A549 treated with CpdA at 1 μM for 4 hours (cell line): ENCODE results near the gene SRRM4. TPM values are rescaled to one million over a fixed set of nuclear protein-coding genes. Genes with fewer than 3 reads are reported as not detected.

Experiments
- total RNA-seq: library from RNA; stranded (reverse); fragments of 200-300 nt; extraction: Qiagen RNA extraction; gene quantifications from 5 replicates; pipeline ENCODE4 v1.2.3, GENCODE V29; 2022; ENCODE audit warnings: low read depth

SRRM4 gene
- total RNA-seq, result not detected in 5 replicates

DNA sequence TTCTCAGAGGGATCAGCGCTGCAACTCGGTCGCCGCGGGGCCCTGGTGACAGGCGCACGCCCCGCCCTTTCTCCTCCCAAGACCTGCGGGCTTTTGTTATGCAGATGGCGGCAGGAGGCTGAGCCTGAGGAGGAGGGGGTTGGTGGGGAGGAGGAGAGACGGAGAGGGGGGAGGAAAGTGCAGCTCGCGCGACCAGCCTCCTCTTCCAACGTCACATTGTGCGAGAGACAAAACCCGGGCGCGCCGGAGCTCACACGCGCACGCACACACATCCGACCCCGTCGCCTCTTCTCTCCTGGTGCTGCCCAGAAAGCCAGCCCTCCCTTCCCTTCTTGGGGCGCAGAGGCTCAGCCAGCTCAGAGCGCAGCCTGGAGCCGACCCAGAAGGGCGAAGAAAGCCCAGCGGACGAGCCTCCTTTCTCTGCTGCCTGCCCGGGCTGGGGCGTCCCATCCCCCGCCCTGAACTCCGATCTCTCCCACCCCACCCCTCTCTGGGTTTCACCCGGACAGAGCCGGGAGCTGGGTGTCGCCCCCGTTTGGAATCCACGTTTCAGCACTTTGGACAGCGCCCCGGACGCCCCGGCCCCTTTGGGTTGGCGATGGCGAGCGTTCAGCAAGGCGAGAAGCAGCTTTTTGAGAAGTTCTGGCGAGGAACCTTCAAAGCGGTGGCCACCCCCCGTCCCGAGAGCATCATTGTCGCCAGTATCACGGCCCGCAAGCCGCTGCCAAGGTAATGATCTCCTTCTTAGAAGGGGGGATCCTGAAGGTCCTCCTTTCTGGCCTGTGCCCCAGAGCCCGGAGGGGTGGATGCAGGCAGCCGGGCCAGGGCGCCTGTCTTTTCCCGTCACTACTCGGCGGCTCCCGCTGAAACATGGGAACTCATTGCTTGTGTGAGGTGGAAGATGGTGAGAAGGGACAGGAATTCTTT lies at the start of gene SRRM4:
TSS of gene SRRM4 (plus strand) at position 257 of the 927 bp plus-strand sequence. CDS start at position 599, 342 bp downstream.

DNA sequence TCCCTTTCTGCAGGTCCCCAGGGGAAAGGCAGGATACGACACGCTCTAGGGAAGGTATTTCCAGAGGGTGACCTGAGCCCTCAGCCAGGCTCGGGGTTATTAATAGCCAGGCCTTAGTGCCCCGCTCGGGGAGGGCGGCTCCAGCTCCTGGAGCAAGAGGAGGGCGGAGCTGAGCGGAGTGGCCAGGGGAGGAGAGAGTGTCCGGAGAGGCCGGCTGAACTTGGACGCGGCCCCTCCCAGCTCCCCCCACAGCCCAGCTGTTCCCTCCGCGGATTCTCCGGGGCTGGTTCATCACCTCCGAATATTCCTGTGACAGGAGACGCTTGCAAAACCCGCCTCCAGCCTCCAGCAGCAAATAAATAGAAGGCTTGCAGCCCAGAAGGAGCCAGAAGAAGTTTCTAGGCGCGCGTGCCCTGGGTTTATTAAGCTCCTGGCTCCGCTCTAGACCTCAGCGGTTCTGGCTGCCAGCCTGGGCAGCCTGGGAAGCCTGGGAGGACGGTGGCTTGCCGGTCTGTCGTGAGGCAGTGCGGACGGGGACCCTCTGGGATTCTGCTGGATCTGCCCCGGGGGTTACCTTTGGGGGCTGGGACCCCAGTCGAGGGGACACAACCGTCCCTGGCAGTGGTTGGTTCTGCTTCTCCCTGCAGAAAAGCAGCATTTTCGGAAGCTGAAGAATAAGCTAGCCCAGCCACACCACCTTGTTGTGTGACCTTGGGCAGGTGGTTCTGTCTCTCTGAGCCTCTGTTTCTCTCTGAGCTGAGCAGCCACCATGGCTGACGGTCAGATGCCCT lies 197.4 kb downstream of the SRRM4 start, which contains the start of gene HSPB8:
TSS of gene HSPB8 (plus strand) at position 388 of the 791 bp plus-strand sequence. CDS start at position 770, 382 bp downstream.

Other genes starting within 250 kb of the SRRM4 start
- gene HSPB8, start 197.4 kb downstream of the SRRM4 start, total RNA-seq, result 13.1 to 21.0 TPM (median 15.4 TPM) in 5 replicates